Measurements from ENCODE around the gene SCIN. TPM values are rescaled to one million over a fixed set of nuclear protein-coding genes. Genes with fewer than 3 reads are reported as not detected.
"Not testable (repeated sequence)": the region's sequence is repeated elsewhere in the genome, so short reads cannot be mapped to it uniquely, and the experiment has no call there.

The SCIN gene
- polyA plus RNA-seq, 3 donors: 79.1 to 144 (median 116) TPM

DNA sequence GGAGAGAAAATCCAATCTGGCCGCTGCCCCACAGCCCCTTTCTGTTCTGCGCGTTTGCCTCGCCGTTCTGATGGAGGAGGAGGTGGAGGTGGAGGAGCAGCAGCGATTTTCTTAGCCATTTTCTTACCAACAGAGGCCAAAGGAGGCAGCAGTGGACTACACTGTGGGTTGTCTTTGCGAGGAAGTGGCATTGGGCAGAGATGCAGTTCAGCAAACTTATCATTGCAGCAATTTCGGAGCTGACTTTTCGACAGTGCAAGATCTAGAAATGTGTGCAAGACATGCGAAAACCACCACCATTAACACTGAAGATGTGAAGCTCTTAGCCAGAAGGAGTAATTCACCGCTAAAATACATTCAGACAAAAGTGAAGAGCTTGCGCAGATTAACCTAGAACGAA, 115.0 kb downstream of the SCIN start:
- no peak for DNase-seq

GRCh38 chr7:12686234-12686890, 115.8 kb downstream of the SCIN start:
- DNase-seq: peak; percentile 87

GRCh38 chr7:12686891-12687717, 116.6 kb downstream of the SCIN start, which contains the start of gene ARL4A:
Gene ARL4A (plus strand): TSS chr7:12687633. CDS start chr7:12688255, 622 bp downstream.
- DNase-seq: peak; percentile 98

DNA sequence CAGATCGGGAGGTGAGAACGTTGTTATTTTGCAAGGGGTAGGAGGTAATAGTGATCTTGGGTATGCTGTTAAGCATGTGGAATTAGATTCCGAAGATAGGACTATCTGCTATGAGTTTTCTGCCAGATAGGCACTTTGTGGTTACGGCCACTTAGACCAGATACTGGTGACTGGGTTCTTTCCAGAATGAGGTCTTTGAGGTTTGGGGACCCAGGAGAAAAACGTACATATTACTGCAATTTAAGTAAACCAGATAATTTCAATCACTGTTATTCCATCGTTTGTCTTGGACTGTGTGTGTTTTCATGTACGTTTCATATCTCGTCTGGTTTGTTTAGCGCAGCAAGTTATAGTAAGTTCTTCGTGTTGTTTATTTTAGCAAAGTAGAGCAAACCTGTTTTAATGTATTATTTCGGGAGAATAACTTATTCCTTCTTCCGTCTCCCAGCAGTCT, 117.2 kb downstream of the SCIN start:
- no peak for DNase-seq

DNA sequence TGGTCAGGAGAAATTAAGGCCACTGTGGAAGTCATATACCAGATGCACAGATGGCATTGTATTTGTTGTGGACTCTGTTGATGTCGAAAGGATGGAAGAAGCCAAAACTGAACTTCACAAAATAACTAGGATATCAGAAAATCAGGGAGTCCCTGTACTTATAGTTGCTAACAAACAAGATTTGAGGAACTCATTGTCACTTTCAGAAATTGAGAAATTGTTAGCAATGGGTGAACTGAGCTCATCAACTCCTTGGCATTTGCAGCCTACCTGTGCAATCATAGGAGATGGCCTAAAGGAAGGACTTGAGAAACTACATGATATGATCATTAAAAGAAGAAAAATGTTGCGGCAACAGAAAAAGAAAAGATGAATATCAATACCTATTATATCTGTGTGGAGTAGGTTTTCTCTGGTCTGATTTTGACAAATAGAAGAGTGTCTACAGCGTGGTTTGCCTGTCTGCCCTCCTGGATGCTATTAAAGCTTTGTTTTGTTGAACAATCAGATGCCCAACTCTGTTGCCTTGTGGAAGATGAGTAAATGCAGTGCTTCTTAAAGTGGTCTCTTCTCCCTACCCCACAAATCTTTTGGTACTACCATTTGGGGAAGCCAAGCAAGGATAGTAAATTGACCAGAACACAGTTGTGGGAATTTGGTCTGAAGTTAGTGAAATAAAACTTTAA, 118.1 kb downstream of the SCIN start:
- DNase-seq: not testable (repeated sequence)

DNA sequence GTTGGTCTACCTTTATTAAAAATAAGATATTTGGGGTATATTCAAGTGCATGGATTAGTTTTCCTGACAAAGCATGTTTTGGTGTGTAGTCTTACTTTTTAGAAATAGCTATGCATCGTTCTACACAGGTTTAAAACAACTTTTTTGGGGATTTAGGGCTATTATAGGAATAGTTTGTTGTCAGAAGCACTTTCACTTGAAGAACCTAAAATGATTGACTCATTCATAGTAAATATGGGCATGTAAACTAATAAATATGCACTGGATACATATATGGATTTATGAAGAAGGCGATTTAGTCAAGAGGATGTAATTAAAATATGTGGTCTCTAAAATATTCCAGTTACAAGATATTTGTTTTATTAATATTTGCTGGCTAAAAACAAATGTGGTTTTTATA, 118.9 kb downstream of the SCIN start:
- DNase-seq: no peak

- DNase-seq: no peak
Observed at GRCh38 chr7:12690041-12690878, 119.7 kb downstream of the SCIN start.

DNA sequence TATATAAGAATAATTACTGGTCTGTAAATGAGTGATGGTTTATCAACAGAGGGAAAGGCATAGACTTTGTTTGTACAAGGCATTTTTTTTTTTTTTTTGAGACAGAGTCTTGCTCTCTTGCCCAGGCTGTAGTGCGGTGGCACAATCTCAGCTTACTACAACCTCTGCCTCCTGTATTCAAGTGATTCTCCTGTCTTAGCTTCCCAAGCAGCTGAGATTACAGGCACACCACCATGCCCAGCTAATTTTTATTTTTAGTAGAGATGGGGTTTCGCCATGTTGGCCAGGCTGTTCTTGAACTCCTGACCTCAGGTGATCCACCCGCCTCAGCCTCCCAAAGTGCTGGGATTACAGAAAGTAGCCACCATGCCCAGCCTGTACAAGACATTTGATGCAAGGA, 120.9 kb downstream of the SCIN start:
- not testable (repeated sequence) for DNase-seq

- DNase-seq: no peak
Observed at GRCh38 chr7:12692035-12692434, 121.5 kb downstream of the SCIN start.

DNA sequence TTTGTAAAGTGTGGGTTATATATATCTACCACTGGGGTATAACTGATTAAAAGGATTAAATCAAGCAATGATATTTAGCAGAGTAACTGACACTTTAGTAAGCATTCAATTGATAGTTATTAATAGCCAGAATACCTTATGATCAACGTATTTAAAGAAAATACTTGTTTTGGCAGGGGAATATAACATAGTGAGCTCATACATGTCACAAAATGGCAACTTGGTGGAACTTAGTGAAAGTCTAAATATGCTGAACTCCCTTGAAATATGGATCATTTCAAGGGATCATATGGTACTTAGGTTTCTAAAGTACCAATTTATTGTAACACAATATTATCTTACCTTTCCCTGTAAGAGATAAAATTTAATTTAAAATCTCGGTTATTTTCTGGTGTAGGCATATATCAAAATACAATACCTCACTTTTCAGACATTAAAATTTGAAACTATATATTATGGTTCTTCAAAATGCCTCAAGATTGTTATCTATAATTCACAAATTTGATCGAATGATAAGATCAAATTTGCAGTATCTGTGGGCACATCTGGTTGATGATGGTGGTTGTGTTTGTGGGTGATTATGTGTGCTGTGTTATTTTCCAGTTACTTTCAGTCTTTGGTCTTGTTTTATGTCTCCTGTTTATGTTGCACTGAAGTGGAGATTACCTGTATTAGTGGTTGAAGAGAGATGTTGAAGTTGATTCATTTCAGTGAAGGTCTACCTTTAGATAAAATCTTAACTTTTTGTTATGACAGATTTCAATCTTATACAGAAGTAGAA, 122.1 kb downstream of the SCIN start:
- no peak for DNase-seq

DNA sequence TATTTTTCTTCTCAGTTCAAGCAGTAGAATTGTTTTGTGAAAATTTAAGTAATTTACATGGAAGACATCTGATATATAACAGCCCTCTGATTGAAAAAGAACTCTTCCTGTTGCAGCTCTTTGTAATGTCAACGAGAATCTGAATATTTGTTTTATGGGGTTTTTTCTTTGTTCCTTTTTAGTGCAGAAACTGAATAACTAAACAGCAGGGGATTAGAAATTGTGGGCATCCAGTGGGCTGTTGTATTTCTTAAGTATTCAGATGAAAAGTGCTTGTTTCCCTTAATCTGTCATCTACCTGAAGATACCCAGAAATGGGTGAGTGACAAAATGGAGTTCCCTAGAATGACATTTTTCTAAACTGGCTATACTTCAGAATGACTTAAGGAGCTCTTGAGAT, 124.3 kb downstream of the SCIN start:
- DNase-seq: no peak

DNA sequence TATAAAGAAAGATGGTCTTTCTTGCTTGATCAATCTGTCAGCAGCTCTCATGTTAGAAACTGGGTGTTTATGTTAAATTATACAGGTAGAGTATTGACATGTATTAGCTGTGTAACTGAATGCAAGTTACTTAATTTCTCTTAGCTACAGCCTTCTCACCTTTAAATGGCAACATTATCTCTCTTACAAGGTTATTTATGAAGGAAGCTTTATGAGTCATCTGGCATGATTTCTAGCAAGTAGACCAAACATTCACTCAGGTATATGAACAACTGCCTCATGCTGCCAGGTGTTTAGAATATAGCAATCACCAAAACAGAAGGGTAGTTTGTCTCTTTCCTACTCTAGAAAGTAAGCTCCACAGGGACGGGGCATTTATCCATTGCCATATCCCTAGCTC, 125.4 kb downstream of the SCIN start:
- no peak for DNase-seq

GRCh38 chr7:12699299-12699698, 128.8 kb downstream of the SCIN start:
- DNase-seq: no peak

DNA sequence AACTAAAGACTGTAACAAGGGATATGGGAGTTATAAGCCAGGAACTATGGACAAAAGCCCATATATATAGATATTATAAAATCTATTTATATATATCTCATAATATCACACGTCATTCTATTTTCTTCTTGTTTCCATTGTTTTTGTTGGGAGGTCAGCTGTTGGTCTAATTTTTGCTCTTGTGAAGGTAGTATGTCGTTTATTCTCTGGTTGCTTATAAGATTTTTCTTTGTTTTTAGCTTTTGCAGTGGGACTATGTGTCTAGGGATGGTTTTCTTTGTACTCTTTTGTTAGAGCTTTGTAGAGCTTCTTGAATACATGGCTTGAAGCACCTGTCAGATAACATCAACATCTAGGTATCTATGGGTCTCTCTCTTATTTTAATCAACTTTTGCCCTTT, 130.9 kb downstream of the SCIN start:
- no peak for DNase-seq

DNA sequence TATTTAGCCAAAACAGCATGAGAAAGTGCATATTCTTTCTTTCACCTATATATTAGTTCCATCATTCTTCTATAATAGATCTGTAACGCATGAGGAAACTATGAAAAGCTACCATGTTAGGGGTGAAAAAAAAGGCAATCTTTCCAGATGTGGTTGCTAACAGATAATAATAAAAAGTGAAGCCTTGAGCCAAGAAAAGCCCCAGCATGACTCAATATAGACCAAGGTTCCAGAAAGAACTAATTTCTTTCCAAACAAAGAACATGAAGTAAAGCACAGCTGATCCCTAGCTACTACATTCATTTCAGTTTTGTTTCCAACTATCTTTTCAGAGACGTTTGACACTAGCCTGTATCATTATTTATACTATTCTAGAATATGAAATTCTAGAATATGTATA, 133.4 kb downstream of the SCIN start:
- DNase-seq: no peak

GRCh38 chr7:12705878-12706277, 135.4 kb downstream of the SCIN start:
- DNase-seq: no peak

DNA sequence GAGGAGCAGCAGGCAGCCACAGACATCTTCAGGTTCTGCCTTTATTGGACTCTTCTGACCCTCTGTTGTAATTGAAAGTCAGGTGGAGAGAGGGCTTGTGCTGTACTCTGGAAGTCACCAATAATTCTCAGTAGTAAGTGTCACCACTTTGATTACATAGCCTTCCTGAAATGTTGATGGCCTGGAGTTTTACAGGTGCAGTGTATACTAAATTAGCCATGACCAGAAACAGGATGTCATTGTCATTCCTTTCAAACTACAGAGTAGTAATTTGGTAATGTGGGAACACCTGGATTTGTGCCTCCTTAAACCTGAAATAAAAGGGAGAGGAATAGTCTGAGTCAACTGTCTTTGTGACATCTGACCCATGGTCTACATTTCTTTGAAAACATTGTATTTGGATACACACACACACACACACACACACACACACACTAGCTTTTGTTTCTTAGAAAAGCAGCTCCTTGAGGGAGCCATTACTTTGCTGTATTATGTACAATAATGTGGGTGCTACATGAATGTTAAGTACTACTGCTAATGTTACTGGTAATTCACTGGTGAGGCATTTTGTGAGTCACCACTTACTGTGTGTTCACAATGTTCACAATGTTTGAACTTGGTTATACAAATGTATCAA, 136.5 kb downstream of the SCIN start:
- no peak for DNase-seq

DNA sequence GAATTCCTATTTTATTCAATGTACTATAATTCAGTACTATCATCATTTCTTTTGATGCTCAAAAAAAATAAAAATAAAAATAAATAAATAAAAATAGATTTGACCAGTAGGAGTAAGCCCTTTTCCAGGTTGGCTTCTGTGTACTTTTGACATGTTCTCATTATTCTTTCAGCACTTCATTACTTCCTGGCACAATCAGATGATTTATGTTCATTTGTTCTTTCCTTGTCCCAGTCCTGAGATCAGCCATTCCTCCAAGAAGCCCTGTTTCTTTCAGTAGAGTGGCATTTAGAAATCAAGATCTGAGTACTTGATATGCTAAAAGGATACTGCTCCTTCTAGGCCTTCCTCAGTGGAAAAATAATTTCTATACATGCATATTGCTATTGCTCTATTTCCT, 137.8 kb downstream of the SCIN start:
- no peak for DNase-seq
